Heart left ventricle (tissue), 16 donors: Measurements from ENCODE around the gene KATNBL1. TPM values are rescaled to one million over a fixed set of nuclear protein-coding genes. Genes with fewer than 3 reads are reported as not detected.
A peak's percentile ranks its signal among the peaks of the same experiment; 100 is the strongest.

Source experiments
- ATAC-seq, 4 donors: fragments of 200-7000 bp; cut with Tn5 transposase; one replicate each; pipeline ENCODE4 v1.9.1; 2020 to 2022; ENCODE audit warnings: moderate library complexity in 4 of 4, mild to moderate bottlenecking in 3 of 4, moderate number of reproducible peaks in 1 of 4
- DNase-seq, 5 donors: peaks; one replicate each; pipeline ENCODE4 v3.0.0-alpha.2; 2020
- H3K27ac ChIP-seq, 12 donors: fragments of 200-600 bp; sonication (generic) in 4 of 12; one replicate each; pipeline versions ENCODE4 v1.5.0 to v1.8.0; 2016 to 2022; ENCODE audit warnings: mild to moderate bottlenecking in 2 of 12
- H3K27me3 ChIP-seq, 9 donors: fragments of 200-600 bp; sonication (generic) in 2 of 9; one replicate each; pipeline versions ENCODE4 v1.5.1 to v1.8.0; 2016 to 2022; ENCODE audit warnings: mild to moderate bottlenecking in 3 of 9
- H3K36me3 ChIP-seq, 9 donors: fragments of 200-600 bp; sonication (generic) in 2 of 9; one replicate each; pipeline versions ENCODE4 v1.5.0 to v1.8.0; 2018 to 2022; ENCODE audit warnings: mild to moderate bottlenecking in 2 of 9
- H3K4me1 ChIP-seq, 12 donors: fragments of 200-600 bp; sonication (generic) in 4 of 12; one replicate each; pipeline versions ENCODE4 v1.5.0 to v1.8.0; 2016 to 2022; ENCODE audit warnings: mild to moderate bottlenecking in 3 of 12
- H3K4me3 ChIP-seq, 12 donors: fragments of 200-600 bp; sonication (generic) in 4 of 12; one replicate each; pipeline versions ENCODE4 v1.5.0 to v1.8.0; 2017 to 2022; ENCODE audit warnings: mild to moderate bottlenecking in 9 of 12, moderate library complexity in 4 of 12
- H3K9me3 ChIP-seq, 12 donors: fragments of 200-600 bp; sonication (generic) in 4 of 12; one replicate each; pipeline versions ENCODE4 v1.5.0 to v1.8.0; 2016 to 2022; ENCODE audit warnings: mild to moderate bottlenecking in 1 of 12
- CTCF ChIP-seq, 12 donors: fragments of 200-600 bp; sonication (generic) in 4 of 12; IDR thresholded peaks; one replicate each; pipeline versions ENCODE4 v1.5.0 to v1.8.0; 2018 to 2022; ENCODE audit warnings: antibody characterized with exemption in 12 of 12, mild to moderate bottlenecking in 5 of 12
- POLR2A ChIP-seq, 2 donors: fragments of 450-650 bp; IDR thresholded peaks; one replicate each; pipeline ENCODE4 v1.6.1; 2017; ENCODE audit warnings: antibody characterized with exemption in 2 of 2, mild to moderate bottlenecking in 2 of 2, moderate library complexity in 2 of 2
- WGBS, 4 donors: extraction: QIAGEN DNeasy Blood & Tissue Kit in 2 of 4; methylation state at CpG; one replicate each; pipeline versions ENCODE4 v1.1.5 to v1.1.7; 2013 to 2018; 5-methylcytosine and 5-hydroxymethylcytosine counted together
- intact Hi-C, 10 donors: fragments of 100-400 bp; cut with DNase I; formaldehyde crosslinking; loops; one replicate each; pipeline versions ENCODE4 v1.11.1 to v1.14.2; 2022
- polyA plus RNA-seq, 2 donors: library from polyadenylated mRNA; stranded (reverse); fragments of 200-250 nt; gene quantifications; one replicate each; pipeline ENCODE4 v1.2.3, GENCODE V29; 2013
- total RNA-seq, 9 donors: library from RNA; depleted of rRNA in 2 of 9; stranded (reverse); fragments of >200 nt in 2 of 9; fragmentation: NEBNext Ultra II Directional in 3 of 9; extraction: Animal tissue kit (Norgen Biotek cat#: 25700) in 3 of 9; gene quantifications; one replicate each; pipeline versions ENCODE4 v1.1.0 to v1.2.4, GENCODE V29; 2016 to 2023
- donor health status: ischemic (EF 13 %, LVEDD 7.1; RV severe dilation, severe dysfunction).
- donor health status: healthy with polysubstance abuse.
- donor health status: DM: no; HTN: yes; CAD: no.
- donor health status: DM: no; HTN: no; CAD: no.
- donor health status: ischemic (EF 25% LVEDD 6.9; RV normal size, moderate dysfunction).
- donor health status: ischemic (EF 25% LVEDD 5.7; RV mildly dilated, moderate dysfunction).
- donor health status: healthy.
- donor health status: DM: yes; HTN: yes; CAD: no.
- donor health status: ischemic (EF 35%, LVEDD 5.7; RV mildly dilated, moderate dysfunction).
- donor health status: nonischemic (EF 11% LVEDD 7.7; RV severe dilation, severe dysfunction).
- donor health status: DM: yes; HTN: yes; CAD: no.
- donor health status: PGD.
- donor health status: ischemic (EF 29% LVEDD 5.4; RV normal size, mild dysfunction).
- donor health status: nonischemic (EF 23%, LVEDD 6.1; RV moderate dilation, normal function).

Gene KATNBL1
- total and polyA plus RNA-seq, 11 donors = 10.1 to 21.7 (median 15.6) TPM

GRCh38 chr15:34102175-34102925 lies 107.5 kb downstream of the KATNBL1 start:
- 24 to 29% (median 26%) methylated on average over 29 of the region's 29 CpGs for WGBS, 4 donors
- DNase-seq = no peak
- H3K27ac ChIP-seq = peak overlapping the region; percentile 4 to 95 (median 88)
- H3K9me3 ChIP-seq = no peaks in the 10 kb centered on the region
- no peaks in the 10 kb centered on the region for H3K27me3 ChIP-seq
- peak overlapping the region; percentile 72 to 95 (median 86) for H3K4me3 ChIP-seq
- peak in 2 of 4 donors; percentile 33 to 36 for ATAC-seq
- peaks cover 6 to 34% (median 22%) of the 10 kb centered on the region in 12 donors for H3K4me1 ChIP-seq
- intact Hi-C loops = loop anchor here in 8 of 10 donors (5.0 to 10.0 kb wide), 8 partner anchors 68 to 265 kb away; partner anchors contain the start of genes LPCAT4 (in 4 of the 8), KATNBL1 (in 2 of the 8), AVEN (in 1 of the 8) and EMC4 (in 1 of the 8)
- TF ChIP-seq POLR2A (IDR thresholded peaks at IDR 0.05) (no peak), CTCF (IDR thresholded peaks at IDR 0.05) (no peak)
- peaks cover 0 to 4% (median 0%) of the 10 kb centered on the region in 9 donors for H3K36me3 ChIP-seq

GRCh38 chr15:34101366-34102174 lies 108.3 kb downstream of the KATNBL1 start, which contains the start of the genes EMC7 and PGBD4:
Gene EMC7, minus strand, starts transcription at chr15:34101862. Its CDS starts 23 bp downstream, at chr15:34101839.
Gene PGBD4, plus strand, starts transcription at chr15:34102083. Its CDS starts 449 bp downstream, at chr15:34102532.
- peak in 1 of 2 donors; percentile 77 for TF ChIP-seq POLR2A (IDR thresholded peaks at IDR 0.05)
- TF ChIP-seq CTCF (IDR thresholded peaks at IDR 0.05) = no peak
- DNase-seq = peak; percentile 99
- intact Hi-C loops = loop anchor here (1.0 to 10.0 kb wide), 12 partner anchors 67 to 266 kb away; partner anchors contain the start of genes LPCAT4 (in 5 of the 10), EMC4 (in 3 of the 10), KATNBL1 (in 3 of the 10) and AVEN (in 1 of the 10)
- Histone ChIP-seq H3K4me1 (peaks cover 6 to 34% (median 22%) of the 10 kb centered on the region in 12 donors), H3K4me3 (peak within 1 kb of the TSS; percentile 72 to 95 (median 86)), H3K36me3 (peaks cover 0 to 4% (median 0%) of the 10 kb centered on the region in 9 donors), H3K27me3 (no peaks in the 10 kb centered on the region), H3K9me3 (no peaks in the 10 kb centered on the region), H3K27ac (peak within 1 kb of the TSS; percentile 4 to 95 (median 88))
- WGBS, 4 donors = 0 to 1% (median 0%) methylated on average over 34 to 48 of the region's 48 CpGs
- peak; percentile 100 for ATAC-seq

DNA sequence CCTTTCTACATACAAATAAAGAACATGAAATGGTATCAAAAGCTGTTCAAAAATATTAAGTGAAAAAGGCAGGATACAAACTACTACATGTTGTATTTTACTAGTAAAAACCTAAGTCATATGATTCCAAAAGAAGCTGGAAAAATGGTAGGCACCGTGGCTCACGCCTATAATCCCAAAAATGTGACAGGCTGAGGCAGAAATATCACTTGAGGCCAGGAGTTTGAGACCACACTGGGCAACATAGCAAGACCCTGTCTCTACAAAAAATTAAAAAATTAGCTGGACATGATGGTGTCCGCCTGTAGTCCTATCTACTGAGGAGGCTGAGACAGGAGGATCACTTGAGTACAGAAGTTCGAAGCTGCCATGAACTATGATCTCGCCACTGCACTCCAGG lies 110.0 kb downstream of the KATNBL1 start:
- DNase-seq (no peak), ATAC-seq (no peak)
- peaks cover 0 to 13% (median 13%) of the 10 kb centered on the region in 9 donors for H3K36me3 ChIP-seq
- intact Hi-C loops = loop anchor here (2.0 to 10.0 kb wide), 10 partner anchors 65 to 267 kb away; partner anchors contain the start of genes LPCAT4 (in 4 of the 10), EMC4 (in 3 of the 10), KATNBL1 (in 3 of the 10) and AVEN (in 1 of the 10)
- peak overlapping the region in 3 of 12 donors; percentile 72 to 95 (median 89) for H3K4me3 ChIP-seq
- H3K27ac ChIP-seq = no peak overlapping the region
- no peaks in the 10 kb centered on the region for H3K9me3 ChIP-seq
- H3K27me3 ChIP-seq = no peaks in the 10 kb centered on the region
- H3K4me1 ChIP-seq = peaks cover 6 to 34% (median 22%) of the 10 kb centered on the region in 12 donors
- no peak for TF ChIP-seq CTCF (IDR thresholded peaks at IDR 0.05)
- TF ChIP-seq POLR2A (IDR thresholded peaks at IDR 0.05) = no peak
- WGBS, 4 donors = 94 to 96% (median 95%) methylated on average over 5 of the region's 5 CpGs

Other genes starting within 250 kb of the KATNBL1 start
- gene CHRM5, start 241.6 kb downstream of the KATNBL1 start, total RNA-seq = not detected
- gene CHRM5, start 241.6 kb downstream of the KATNBL1 start, polyA plus RNA-seq = not detected
- gene AVEN, start 170.9 kb downstream of the KATNBL1 start, total RNA-seq = 10 to 100 TPM; 16.3 to 35.8 (median 20.8) TPM
- gene AVEN, start 170.9 kb downstream of the KATNBL1 start, polyA plus RNA-seq = 10 to 100 TPM; 24.5 to 37.1 TPM
- gene EMC7, start 108.2 kb downstream of the KATNBL1 start, total RNA-seq = 10 to 100 TPM; 28.9 to 95.2 (median 59.1) TPM
- 100 to 1,000 TPM in 1 of 2 donors, 10 to 100 TPM in 1; 86.0 to 143 TPM for gene EMC7, start 108.2 kb downstream of the KATNBL1 start, polyA plus RNA-seq
- gene PGBD4, start 108.0 kb downstream of the KATNBL1 start, total RNA-seq = 1 to 10 TPM in 8 of 9 donors, under 1 TPM in 1; 0.95 to 2.1 (median 1.7) TPM
- gene PGBD4, start 108.0 kb downstream of the KATNBL1 start, polyA plus RNA-seq = under 1 TPM; 0.86 to 0.91 TPM
- gene EMC4, start 14.9 kb upstream of the KATNBL1 start, total RNA-seq = 100 to 1,000 TPM in 2 of 9 donors, 10 to 100 TPM in 7; 65.1 to 159 (median 85.5) TPM
- 100 to 1,000 TPM; 160 to 163 TPM for gene EMC4, start 14.9 kb upstream of the KATNBL1 start, polyA plus RNA-seq
- 10 to 100 TPM; 17.3 to 35.1 (median 24.9) TPM for gene SLC12A6, start 127.7 kb upstream of the KATNBL1 start, total RNA-seq
- gene SLC12A6, start 127.7 kb upstream of the KATNBL1 start, polyA plus RNA-seq = 1 to 10 TPM; 6.1 to 7.0 TPM
- gene NOP10, start 133.0 kb upstream of the KATNBL1 start, total RNA-seq = 100 to 1,000 TPM in 8 of 9 donors, 10 to 100 TPM in 1; 96.4 to 217 (median 132) TPM
- 100 to 1,000 TPM; 200 to 384 TPM for gene NOP10, start 133.0 kb upstream of the KATNBL1 start, polyA plus RNA-seq
- gene NUTM1, start 133.2 kb upstream of the KATNBL1 start, total RNA-seq = not detected
- not detected for gene NUTM1, start 133.2 kb upstream of the KATNBL1 start, polyA plus RNA-seq
- 10 to 100 TPM in 8 of 9 donors, 1 to 10 TPM in 1; 9.8 to 80.0 (median 44.8) TPM for gene LPCAT4, start 157.1 kb upstream of the KATNBL1 start, total RNA-seq
- gene LPCAT4, start 157.1 kb upstream of the KATNBL1 start, polyA plus RNA-seq = 10 to 100 TPM; 12.9 to 49.7 TPM
- 10 to 100 TPM in 4 of 9 donors, 1 to 10 TPM in 5; 1.1 to 21.6 (median 8.9) TPM for gene GOLGA8A, start 227.7 kb upstream of the KATNBL1 start, total RNA-seq
- 10 to 100 TPM in 1 of 2 donors, 1 to 10 TPM in 1; 3.5 to 22.0 TPM for gene GOLGA8A, start 227.7 kb upstream of the KATNBL1 start, polyA plus RNA-seq